Body of pancreas (tissue), 4 donors: ENCODE measurements around the gene KCNAB1.

Experiments
- POLR2A ChIP-seq, 3 donors: fragments of 450-650 bp; IDR thresholded peaks; one replicate each; pipeline ENCODE4 v1.6.1; 2016; ENCODE audit warnings: antibody characterized with exemption in 3 of 3, mild to moderate bottlenecking in 2 of 3
- TF ChIP-seq, protein P1 (sequence below), 7 experiments: fragments of 450-650 bp in 4 of 7; fragments of 200-600 bp in 3 of 7; sonication (generic) in 3 of 7; IDR thresholded peaks; one replicate each; pipeline ENCODE4 v1.5.1; 2016 to 2019; ENCODE audit warnings: antibody characterized with exemption in 7 of 7

DNA sequence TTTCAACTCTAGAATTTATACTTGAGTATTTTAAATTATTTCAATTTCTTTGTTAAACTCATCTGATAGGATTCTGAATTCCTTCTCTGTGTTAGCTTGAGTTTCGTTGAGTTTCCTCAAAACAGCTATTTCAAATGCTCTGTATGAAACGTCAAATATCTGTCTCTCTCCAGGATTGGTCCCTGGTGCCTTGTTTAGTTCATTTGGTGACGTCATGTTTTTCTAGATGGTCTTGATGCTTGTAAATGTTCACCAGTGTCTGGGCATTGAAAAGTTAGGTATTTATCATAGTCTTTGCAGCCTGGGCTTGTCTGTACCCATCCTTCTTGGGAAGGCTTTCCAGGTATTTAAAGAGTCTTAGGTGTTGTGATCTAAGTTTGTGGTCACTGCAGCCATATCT is 151.1 kb downstream of the KCNAB1 start:
- TF ChIP-seq POLR2A (IDR thresholded peaks at IDR 0.05) = no peak
- TF ChIP-seq, protein P1, sequence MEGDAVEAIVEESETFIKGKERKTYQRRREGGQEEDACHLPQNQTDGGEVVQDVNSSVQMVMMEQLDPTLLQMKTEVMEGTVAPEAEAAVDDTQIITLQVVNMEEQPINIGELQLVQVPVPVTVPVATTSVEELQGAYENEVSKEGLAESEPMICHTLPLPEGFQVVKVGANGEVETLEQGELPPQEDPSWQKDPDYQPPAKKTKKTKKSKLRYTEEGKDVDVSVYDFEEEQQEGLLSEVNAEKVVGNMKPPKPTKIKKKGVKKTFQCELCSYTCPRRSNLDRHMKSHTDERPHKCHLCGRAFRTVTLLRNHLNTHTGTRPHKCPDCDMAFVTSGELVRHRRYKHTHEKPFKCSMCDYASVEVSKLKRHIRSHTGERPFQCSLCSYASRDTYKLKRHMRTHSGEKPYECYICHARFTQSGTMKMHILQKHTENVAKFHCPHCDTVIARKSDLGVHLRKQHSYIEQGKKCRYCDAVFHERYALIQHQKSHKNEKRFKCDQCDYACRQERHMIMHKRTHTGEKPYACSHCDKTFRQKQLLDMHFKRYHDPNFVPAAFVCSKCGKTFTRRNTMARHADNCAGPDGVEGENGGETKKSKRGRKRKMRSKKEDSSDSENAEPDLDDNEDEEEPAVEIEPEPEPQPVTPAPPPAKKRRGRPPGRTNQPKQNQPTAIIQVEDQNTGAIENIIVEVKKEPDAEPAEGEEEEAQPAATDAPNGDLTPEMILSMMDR (IDR thresholded peaks at IDR 0.05) = no peak
